ELF-1 (cell line): ENCODE results near the gene PPP1R12B.
"Not testable (repeated sequence)": the region's sequence is repeated elsewhere in the genome, so short reads cannot be mapped to it uniquely, and the experiment has no call there.

Experiments used
- DNase-seq: peaks from one replicate; pipeline ENCODE4 v3.0.0-alpha.2; 2016; ENCODE audit warnings: low read depth, low spot score

Gene PPP1R12B

DNA sequence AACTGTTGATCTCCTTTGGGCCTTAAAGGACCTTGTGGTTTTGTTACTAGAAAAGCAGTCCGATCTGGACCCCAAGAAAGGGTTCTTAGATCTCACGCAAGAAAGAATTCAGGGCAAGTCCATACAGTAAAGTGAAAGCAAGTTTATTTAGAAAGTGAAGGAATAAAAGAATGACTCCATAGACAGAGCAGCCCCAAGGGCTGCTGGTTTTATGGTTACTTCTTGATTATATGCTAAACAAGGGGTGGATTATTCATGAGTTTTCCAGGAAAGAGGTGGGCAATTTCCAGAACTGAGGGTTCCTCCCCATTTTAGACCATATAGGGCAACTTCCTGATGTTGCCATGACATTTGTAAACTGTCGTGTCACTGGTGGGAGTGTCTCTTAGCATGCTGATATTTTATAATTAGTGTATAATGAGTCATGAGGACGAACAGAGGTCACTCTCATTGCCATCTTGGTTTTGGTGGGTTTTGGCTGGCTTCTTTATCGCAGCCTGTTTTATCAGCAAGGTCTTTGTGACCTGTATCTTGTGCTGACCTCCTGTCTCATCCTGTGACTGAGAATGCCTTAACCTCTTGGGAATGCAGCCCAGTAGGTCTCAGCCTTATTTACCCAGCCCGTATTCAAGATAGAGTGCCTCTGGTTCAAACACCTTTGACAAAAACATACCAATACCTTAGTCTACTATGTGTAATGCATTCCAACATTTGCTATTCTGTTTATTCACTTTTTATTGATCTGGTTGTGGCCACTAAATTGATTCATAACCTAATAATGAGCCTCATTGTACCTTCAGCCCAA lies 183.5 kb downstream of the PPP1R12B start:
- DNase-seq: peak; percentile 39

DNA sequence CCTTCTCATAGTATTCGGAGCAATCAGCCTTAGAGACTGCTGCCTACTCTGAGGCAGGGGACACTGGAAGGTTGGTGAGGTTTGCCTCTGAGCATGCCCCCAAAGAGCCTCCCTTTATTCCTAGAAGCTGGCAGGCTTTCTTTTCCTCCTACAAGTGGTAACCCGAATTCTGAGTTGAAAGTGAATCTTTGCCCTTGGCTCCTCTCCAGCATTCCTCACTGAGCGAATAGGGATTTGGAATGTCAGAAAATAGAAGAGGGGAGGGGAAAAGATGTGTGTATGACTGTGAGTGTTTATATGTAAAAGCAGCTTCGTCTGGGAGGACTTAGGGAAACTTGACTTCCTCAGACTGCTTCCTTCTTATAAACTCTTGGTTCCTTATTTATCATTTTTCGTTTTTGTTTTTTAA lies 190.7 kb downstream of the PPP1R12B start:
- DNase-seq: peak; percentile 18

DNA sequence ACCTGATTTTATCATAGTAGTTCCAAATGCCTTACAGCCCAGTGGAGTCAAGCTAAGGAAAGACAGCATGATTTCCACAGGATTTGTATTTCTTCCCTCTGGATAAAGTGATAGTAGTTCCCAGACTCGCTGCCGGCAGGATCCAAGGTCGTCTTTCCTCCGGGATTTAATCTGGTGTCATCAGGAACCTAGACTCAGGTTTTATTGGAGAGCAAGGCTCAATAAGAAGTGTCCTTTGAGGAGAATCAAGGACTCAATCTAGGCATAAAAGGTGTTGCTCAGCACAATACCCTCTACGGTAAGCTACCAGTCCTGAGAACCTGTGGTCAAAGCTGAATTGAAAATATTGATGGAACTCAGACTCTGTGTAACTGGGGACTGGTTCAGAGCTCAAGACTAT lies 191.1 kb downstream of the PPP1R12B start:
- DNase-seq: not testable (repeated sequence)

DNA sequence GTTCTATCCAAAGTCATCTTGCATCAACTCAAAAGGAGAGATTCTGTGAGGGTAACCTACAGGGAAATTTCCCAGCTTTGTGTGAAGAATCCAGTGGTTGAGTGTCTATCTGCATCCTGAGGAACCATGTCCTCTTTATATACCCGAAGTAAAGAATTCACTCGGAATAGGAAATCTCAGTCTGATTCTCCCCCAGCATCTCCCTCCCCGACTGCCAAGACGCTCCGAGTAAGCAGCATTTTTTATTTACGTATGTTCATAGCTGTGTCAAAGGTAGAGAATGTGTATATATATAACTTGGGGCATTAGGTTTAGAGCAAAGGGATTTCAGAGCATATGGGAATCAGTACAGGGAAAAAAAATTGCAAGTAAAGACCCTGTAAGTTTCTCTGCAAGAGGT lies 191.5 kb downstream of the PPP1R12B start:
- no peak for DNase-seq

DNA sequence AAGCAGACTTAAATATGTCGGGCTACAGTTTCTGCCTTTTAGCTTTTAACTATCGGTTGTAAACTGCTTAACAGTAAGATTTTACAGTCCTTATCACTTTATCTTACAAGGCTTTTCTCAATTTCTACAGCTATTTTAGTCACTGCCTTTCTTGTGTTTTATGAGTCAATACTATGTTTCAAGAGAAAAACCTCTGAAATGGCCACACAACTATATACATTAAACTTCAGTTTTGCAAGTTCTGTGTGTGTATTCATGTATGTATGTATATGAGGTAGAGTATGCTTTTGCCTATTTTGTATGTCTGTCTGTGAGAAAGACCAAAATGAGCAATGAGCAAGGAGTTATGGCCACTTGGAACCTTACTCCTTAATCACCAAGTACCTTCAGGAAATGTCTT lies 191.9 kb downstream of the PPP1R12B start:
- no peak for DNase-seq

DNA sequence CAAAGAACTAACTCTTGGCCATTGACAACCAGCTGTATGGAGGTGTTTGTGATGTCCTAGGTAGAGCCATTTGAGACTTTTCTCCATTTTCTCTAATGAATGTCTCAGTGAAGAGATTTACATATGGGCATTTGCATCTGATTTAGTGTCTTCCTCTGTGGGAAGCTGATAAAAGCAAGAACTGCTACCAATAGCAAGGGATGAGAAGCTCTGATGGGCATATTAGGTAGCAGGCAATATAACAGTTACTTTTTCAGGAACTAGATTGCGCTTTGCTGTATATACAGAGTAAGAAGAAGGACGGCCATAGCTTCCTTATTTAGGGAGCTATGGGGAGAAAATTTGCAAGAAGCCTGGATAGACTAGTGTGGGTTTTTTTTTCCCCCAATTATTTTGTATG lies 192.4 kb downstream of the PPP1R12B start:
- not testable (repeated sequence) for DNase-seq

DNA sequence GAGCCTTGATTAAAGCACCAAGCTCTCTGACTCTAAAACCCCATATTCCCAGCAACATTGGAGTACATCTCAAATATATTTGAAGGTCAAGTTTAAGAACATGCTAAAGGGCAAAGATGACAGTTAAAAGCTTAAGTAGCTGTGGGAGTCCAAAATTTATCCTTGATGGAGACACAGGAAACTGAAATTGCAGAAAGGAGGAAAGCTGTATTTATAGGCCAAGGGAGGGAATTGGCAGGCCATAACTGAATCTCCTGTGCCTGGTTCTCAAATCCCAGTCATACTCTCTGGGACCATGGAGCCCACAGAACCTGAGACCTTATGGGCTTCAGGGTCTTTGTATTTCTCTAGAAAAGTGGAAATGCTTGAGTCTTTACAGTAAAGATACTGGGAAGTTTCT lies 193.9 kb downstream of the PPP1R12B start:
- not testable (repeated sequence) for DNase-seq

DNA sequence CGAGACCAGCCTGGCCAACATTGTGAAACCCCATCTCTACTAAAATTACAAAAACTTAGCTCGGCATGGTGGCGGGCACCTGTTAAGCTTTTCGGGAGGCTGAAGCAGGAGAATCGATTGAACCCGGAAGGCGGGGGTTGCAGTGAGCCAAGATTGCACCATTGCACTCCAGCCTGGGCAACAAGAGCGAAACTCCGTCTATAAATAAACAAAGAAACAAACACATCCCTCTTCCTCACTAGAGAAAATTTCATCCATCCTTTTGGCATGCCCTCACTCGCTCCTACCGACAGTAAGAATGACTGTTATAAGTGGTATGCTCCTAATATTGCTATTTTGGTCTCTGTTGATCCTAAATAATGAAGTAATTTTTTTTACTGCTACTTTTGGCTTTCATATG lies 195.0 kb downstream of the PPP1R12B start:
- DNase-seq: not testable (repeated sequence)

DNA sequence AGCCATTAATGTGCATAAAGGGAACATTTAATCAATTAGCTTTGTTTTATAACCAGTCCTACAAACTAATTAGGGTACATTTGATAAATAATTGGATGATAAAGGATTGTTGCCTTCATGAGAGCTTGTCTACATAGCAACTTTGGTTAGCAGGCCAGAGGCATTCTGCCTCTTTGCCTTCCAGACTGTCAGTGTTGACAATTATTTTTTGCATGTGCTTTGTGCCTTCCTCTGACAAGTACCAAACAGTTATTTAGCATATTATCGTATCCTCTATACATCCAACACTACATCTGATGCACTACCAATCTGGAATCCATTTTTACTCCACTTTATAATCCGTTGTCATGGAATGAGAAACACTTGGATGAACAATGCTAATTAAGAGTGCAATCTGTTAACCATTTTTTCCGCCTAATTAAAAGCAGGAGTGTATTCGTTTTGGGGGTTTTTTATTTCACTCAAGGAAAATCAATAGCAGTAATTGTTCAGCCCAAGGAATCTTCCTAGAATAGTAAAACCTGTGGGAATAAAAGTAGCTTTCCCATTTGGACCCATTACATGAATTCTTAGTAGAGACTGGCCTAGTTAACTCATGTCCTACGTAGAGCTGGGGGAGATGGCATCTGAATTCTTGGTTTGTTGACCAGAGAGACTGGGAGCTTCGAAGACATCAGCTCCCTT lies 196.4 kb downstream of the PPP1R12B start:
- DNase-seq: not testable (repeated sequence)

DNA sequence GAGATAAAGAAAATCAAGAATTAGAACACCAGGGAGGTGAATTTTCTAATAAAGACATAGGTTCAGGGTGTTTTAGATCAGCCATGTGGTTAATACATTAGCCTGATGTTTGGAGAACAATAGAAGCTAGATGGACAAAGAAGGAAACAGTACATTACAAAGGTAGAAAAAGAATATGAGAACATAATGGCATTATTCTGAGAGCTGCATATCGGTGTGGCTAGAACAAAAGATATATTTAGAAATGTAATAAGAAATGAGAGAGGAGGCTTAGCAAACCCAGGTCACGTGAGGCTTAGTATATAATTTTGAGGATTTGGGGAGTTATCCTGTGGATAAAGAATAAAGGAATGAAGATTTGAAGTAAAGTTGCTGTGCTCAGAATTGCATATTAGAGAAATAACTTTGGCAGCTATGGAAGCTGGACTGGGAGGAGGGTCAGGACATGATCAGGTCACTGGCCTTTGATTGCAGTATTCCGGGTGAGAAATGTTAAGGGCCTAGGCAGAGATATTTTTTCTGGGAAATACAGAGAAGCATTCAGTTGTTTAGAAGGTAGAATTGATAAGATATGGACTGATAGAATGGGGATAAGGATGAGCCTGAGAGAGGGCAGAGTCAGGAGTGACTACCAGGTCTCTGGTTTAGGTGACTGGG lies 197.3 kb downstream of the PPP1R12B start:
- DNase-seq: not testable (repeated sequence)

DNA sequence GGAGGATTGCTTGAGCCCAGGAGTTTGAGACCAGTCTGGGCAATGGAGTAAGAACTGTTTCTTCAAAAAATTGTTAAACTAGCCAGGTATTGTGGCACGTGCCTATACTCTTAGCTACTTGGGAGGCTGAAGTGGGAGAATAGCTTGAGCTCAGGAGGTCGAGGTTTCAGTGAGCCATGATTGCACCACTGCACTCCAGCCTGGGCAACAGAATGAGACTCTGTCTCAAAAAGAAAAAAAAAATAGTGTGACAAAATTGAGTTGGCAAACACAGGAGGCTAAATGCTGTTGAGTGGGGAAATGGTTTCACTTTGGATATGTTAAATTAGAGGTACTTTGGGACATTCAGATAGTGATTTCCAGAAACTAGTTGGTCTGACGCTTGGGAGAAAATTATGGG lies 197.9 kb downstream of the PPP1R12B start:
- DNase-seq: not testable (repeated sequence)

DNA sequence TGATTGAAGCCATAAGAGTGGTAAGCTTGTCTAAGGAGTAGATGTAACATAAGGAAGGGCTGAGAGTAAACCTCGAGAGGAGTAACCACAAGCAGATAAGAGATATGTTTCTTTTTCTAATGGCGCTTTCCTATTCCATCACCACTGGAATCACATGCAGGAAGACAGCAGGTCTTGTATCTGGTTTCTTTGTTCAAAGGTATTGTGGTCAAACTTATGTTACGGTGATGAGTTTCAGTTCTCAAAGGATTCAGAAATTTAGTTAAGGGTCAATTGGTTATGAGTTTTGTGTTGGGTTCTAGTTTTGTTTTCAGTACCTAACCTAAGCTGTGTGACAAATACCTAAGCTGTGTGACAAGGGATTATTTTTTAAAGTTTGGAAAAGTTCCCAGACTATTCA lies 198.3 kb downstream of the PPP1R12B start:
- not testable (repeated sequence) for DNase-seq

DNA sequence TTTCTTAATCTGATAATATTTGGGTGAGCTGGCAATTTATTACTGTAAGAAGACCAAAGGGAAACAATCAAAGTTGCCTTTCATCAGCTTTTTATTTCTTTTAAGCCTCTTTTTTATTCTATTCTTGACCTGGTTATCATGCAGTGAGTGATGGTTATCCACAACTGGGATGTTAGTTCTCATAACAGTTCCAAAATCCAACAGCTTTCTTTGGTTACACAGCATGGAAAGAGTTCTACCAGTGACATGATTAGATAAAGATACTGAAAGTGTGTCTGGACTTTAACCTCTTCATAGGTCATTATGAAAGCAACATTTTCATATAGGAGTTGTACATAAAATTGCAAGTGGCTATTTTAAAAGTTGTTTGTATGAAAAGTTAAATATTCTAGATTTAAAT lies 198.7 kb downstream of the PPP1R12B start:
- no peak for DNase-seq

DNA sequence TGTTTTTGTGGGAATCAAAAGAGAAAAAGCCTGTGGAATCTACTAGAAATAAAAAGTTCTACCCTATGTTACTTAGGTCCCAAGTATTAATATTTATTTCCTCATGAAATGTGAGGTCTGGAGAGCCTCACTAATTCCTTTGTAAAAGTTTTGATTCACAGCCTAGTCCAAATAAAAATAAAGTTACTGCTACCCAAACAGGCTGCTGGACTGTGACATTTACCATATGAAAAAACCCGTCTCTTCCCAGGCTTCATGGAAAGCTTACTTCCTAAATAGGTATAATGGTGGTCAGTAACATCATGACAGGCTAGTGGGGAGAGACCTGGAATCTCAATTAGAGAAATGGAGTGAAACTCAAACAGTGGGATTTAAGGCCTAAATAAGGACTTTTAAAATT lies 201.6 kb downstream of the PPP1R12B start:
- DNase-seq: not testable (repeated sequence)

DNA sequence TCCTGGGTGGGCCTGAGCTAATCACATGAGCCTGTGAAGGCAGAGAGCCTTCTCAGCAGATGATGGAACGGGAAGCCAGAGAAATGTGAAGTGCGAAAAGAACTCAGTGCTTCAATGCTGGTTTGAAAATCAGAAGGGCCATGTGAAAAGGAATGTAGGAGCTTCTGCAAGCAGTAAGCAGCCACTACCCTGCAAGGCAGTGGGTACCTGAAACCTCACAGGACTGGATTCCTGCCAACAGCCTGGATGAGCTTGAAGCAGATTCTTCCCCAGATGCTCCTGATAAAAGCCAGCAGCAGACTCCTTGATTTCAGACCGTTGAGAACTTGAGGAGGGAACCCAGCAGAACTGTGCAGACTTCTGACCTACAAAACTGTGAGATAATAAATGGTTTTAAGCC lies 203.2 kb downstream of the PPP1R12B start:
- DNase-seq: peak; percentile 34

DNA sequence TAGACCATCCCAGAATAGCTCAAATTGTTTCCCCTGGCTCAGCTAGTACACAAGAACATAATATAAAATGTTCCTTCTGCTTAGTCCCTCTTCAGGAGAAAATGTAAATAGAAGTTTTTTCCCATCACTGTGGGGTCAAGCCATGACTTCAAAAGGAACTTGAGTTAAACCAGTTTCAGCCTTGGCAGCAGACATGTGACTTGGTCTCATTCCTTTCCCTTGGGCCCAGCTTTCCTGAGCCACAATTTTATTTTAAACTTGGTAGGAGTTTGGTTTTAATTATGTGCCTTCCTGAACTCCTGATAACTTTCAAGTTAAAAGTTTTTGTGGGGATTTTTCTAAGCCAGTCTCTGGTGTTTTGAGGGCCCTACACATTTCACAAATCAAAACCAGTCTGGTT lies 204.1 kb downstream of the PPP1R12B start:
- not testable (repeated sequence) for DNase-seq

DNA sequence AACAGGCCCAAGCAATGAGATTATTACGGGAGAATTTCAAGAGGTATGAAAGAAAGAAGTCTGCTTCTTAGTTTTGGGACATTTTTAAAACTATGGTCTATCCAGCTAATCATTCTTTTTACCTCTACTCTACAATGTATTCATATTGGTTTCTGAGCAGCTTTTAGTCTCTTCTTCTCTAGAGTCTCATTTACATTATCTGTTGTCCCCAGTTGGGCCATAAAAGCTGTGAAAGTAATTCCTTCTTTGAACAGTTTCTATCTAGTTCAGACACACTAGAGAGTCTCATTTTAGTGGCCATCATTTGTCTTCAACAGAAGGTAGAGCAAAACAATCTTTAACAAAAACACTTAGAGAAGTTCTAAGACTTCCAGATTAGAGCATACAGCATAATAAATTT lies 204.6 kb downstream of the PPP1R12B start:
- DNase-seq: not testable (repeated sequence)

DNA sequence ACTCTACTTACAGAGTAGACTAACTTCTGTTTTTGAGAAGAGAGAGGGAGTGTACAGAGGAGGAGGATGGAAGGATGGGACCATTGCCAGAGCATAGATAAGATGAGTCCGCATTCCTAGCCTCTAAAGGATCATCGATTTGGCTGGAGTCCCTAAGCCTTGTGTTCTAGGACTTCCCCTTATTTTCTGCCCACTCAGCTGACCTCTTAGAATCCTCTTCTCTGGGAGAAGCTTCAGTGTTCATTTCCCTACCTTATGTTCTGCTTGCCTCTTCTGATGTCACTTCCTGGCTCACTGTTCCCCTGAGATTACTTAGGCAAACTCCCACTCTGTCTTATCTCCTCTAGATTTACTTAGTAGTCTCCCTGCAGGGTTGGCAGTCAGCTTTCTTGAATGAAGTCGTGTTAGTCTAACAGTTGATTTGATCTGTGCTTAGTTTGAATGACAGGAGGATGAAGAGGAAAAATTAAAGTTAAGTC lies 205.1 kb downstream of the PPP1R12B start:
- DNase-seq: no peak

DNA sequence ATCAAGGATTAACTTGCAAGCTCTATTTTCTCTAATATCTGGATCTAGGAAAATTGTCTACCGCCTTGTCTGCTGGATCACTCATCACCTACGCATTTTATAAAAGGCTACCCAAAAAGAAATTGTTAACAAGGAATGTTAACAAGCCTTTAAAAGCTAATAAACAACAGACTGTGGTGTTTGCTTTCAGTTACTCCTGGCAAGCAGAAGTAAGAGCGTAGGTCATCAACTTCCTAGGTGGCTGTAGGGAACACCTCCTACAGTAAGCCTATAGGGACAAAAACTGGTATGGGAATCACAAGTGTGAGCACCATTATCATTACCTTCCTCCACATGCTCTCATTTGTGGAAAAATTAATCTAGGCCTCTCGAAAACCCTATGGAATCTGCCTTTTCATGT lies 206.1 kb downstream of the PPP1R12B start:
- DNase-seq: not testable (repeated sequence)

DNA sequence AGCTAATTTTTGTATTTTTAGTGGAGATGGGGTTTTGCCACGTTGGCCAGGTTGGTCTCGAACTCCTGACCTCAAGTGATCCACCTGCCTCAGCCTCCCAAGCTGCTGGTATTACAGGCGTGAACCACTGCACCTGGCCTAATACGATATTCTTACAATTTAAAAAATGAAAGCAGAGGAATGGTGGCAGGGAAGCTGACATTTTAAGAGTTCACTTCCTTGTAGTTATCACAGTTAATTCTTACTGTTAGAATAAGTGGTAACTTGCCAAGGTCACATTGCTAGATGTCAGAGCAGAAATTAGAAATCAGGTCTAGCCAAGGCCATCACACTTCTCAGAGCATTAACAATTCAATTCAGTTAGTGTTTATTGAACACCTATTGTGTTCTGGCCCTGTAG lies 207.5 kb downstream of the PPP1R12B start:
- not testable (repeated sequence) for DNase-seq

DNA sequence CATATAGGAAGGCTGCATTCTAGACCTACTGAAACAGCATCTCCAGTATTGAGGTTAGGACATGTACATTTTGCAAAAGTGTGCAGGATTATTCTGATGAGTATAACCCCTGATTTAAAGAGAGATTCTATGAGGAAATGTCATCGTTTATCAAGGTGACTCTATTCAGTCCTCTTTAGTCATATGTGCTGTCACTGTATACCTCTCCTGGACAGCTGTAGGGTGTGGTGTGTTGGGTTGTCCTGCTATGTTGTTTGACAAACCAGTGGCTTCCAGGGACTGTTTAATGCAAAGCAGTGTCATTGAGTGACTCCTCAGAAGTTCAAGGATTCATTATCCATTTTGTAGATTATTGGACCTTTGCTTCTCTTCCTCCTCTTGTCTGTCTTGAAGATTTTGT lies 209.2 kb downstream of the PPP1R12B start:
- not testable (repeated sequence) for DNase-seq

DNA sequence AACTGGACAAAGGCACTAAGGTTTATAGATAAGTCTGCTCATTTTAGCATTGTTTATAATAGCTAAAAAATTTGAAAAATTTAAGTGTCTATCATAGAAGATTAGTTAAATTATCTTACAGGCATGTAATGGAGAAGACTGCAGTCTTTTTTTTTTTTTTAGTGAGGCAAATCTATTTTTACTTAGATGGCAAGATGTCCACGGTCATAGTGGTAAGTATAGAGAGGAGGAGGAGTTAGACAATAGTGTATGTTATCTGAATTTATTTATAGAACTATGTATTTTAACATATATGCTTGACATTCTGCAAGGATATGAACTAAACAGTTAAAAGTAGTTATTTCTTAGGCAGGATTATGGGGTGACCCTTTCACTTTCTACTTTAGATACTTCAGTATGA lies 212.7 kb downstream of the PPP1R12B start:
- DNase-seq: no peak
